ENCODE results near the gene TMEM258. TPM values are rescaled to one million over a fixed set of nuclear protein-coding genes. Genes with fewer than 3 reads are reported as not detected.

TMEM258 gene
- total RNA-seq, 2 experiments from 2014 or later: 172 to 176 TPM

- H3K4me1 Mint-ChIP-seq: peaks cover 7% of the 10 kb centered on the region
- H3K36me3 Mint-ChIP-seq (ENCODE audit: low read depth): peaks cover 14% of the 10 kb centered on the region
- ChIA-PET POLR2A (no interaction called here), CTCF (interaction anchor here (0.9 to 10.1 kb wide), 6 partner anchors 11 to 290 kb away, joined by 3 to 115 read pairs (median 4); partner anchors contain the start of genes FADS2, FEN1 and TMEM258)
- peaks cover 25% of the 10 kb centered on the region for H3K27me3 Mint-ChIP-seq
- no peak overlapping the region for H3K27ac Mint-ChIP-seq
- no peaks in the 10 kb centered on the region for H3K9me3 Mint-ChIP-seq (ENCODE audit: low read depth)
- H3K4me3 Mint-ChIP-seq: peak overlapping the region; percentile 89
- no peak for ATAC-seq
- intact Hi-C loops (cut with DNase I, micrococcal nuclease): loop anchor here (1.0 to 2.0 kb wide), 3 partner anchors 10 to 73 kb away; partner anchors contain the start of genes FADS3 (in 1 of the 2), FEN1 (in 1 of the 2) and TMEM258 (in 1 of the 2)
- DNase-seq: no peak
Measured at GRCh38 chr11:61817471-61818202, 25.2 kb upstream of the TMEM258 start.

GRCh38 chr11:61816736-61817455 is 24.5 kb upstream of the TMEM258 start, which contains the start of gene FADS1:
TSS of gene FADS1 (minus strand) at chr11:61817003. CDS start at chr11:61816929, 74 bp downstream.
- ChIA-PET POLR2A (no interaction called here), CTCF (interaction anchor here (1.4 to 10.1 kb wide), 3 partner anchors 12 to 26 kb away, joined by 3 to 115 read pairs (median 8); partner anchors contain the start of genes FADS2, FEN1 and TMEM258)
- DNase-seq (peak; percentile 92), ATAC-seq (peak; percentile 67)
- H3K36me3 Mint-ChIP-seq (ENCODE audit: low read depth): peaks cover 19% of the 10 kb centered on the region
- peak within 1 kb of the TSS; percentile 89 for H3K4me3 Mint-ChIP-seq
- H3K9me3 Mint-ChIP-seq (ENCODE audit: low read depth): no peaks in the 10 kb centered on the region
- peaks cover 25% of the 10 kb centered on the region for H3K27me3 Mint-ChIP-seq
- intact Hi-C loops (cut with DNase I, micrococcal nuclease): loop anchor here (1.0 to 2.0 kb wide), 6 partner anchors 10 to 150 kb away; partner anchors contain the start of genes FEN1 (in 2 of the 2), TMEM258 (in 2 of the 2), FADS3 (in 1 of the 2) and FTH1 (in 1 of the 2)
- H3K27ac Mint-ChIP-seq: peak within 1 kb of the TSS; percentile 80
- peaks cover 7% of the 10 kb centered on the region for H3K4me1 Mint-ChIP-seq

GRCh38 chr11:61815790-61816735 is 23.7 kb upstream of the TMEM258 start:
- intact Hi-C loops (cut with DNase I, micrococcal nuclease): loop anchor here (1.0 to 2.0 kb wide), 5 partner anchors 19 to 151 kb away; partner anchors contain the start of genes FEN1 (in 2 of the 2), TMEM258 (in 2 of the 2), FADS3 (in 1 of the 2) and FTH1 (in 1 of the 2)
- peak; percentile 82 for DNase-seq
- peaks cover 22% of the 10 kb centered on the region for H3K36me3 Mint-ChIP-seq (ENCODE audit: low read depth)
- ChIA-PET POLR2A (interaction anchor here (1.4 to 1.5 kb wide), 3 partner anchors 15 to 22 kb away, joined by 3 to 8 read pairs (median 5); partner anchors contain the start of gene FEN1), CTCF (interaction anchor here (0.6 to 10.1 kb wide), 8 partner anchors 11 to 272 kb away, joined by 3 to 115 read pairs (median 3); partner anchors contain the start of genes FADS2, FEN1 and TMEM258)
- H3K27me3 Mint-ChIP-seq: peaks cover 25% of the 10 kb centered on the region
- H3K27ac Mint-ChIP-seq: peak overlapping the region; percentile 80
- peak overlapping the region; percentile 89 for H3K4me3 Mint-ChIP-seq
- peaks cover 7% of the 10 kb centered on the region for H3K4me1 Mint-ChIP-seq
- ATAC-seq: peak; percentile 70
- no peaks in the 10 kb centered on the region for H3K9me3 Mint-ChIP-seq (ENCODE audit: low read depth)

- H3K4me1 Mint-ChIP-seq: peaks cover 7% of the 10 kb centered on the region
- ChIA-PET CTCF (interaction anchor here (0.6 to 10.1 kb wide), 12 partner anchors 11 to 273 kb away, joined by 3 to 115 read pairs (median 3); partner anchors contain the start of genes FEN1 and TMEM258), POLR2A (interaction anchor here (0.6 to 1.5 kb wide), 8 partner anchors 9 to 958 kb away, joined by 3 to 8 read pairs (median 3); partner anchors contain the start of gene FEN1)
- peak overlapping the region; percentile 70 for H3K27ac Mint-ChIP-seq
- peaks cover 25% of the 10 kb centered on the region for H3K27me3 Mint-ChIP-seq
- H3K9me3 Mint-ChIP-seq (ENCODE audit: low read depth): no peaks in the 10 kb centered on the region
- DNase-seq: peak; percentile 78
- H3K4me3 Mint-ChIP-seq: peak overlapping the region; percentile 89
- peak; percentile 52 for ATAC-seq
- intact Hi-C loops (cut with DNase I, micrococcal nuclease): no loop called here
- H3K36me3 Mint-ChIP-seq (ENCODE audit: low read depth): peaks cover 27% of the 10 kb centered on the region
Measured at GRCh38 chr11:61814958-61815789, 22.8 kb upstream of the TMEM258 start.

- H3K36me3 Mint-ChIP-seq (ENCODE audit: low read depth): peaks cover 30% of the 10 kb centered on the region
- H3K4me3 Mint-ChIP-seq: peak overlapping the region; percentile 89
- intact Hi-C loops (cut with DNase I, micrococcal nuclease): no loop called here
- H3K4me1 Mint-ChIP-seq: peaks cover 7% of the 10 kb centered on the region
- ChIA-PET CTCF (interaction anchor here (0.7 to 10.1 kb wide), 8 partner anchors 10 to 267 kb away, joined by 3 to 115 read pairs (median 4); partner anchors contain the start of genes FEN1 and TMEM258), POLR2A (interaction anchor here (0.6 to 1.4 kb wide), 6 partner anchors 10 to 957 kb away, joined by 3 to 5 read pairs (median 3); partner anchors contain the start of gene FEN1)
- peak overlapping the region; percentile 61 for H3K27ac Mint-ChIP-seq
- H3K27me3 Mint-ChIP-seq: peaks cover 25% of the 10 kb centered on the region
- peak; percentile 50 for DNase-seq
- no peaks in the 10 kb centered on the region for H3K9me3 Mint-ChIP-seq (ENCODE audit: low read depth)
- ATAC-seq: peak; percentile 9
Measured at GRCh38 chr11:61814247-61814957, 22.0 kb upstream of the TMEM258 start.

- ChIA-PET POLR2A (no interaction called here), CTCF (interaction anchor here (1.4 to 10.1 kb wide), 2 partner anchors 9 to 17 kb away, joined by 4 to 115 read pairs; partner anchors contain the start of genes FEN1 and TMEM258)
- Mint-ChIP-seq H3K4me1 (peaks cover 7% of the 10 kb centered on the region), H3K4me3 (no peak overlapping the region), H3K9me3 (ENCODE audit: low read depth) (no peaks in the 10 kb centered on the region), H3K27me3 (peaks cover 21% of the 10 kb centered on the region), H3K36me3 (ENCODE audit: low read depth) (peaks cover 35% of the 10 kb centered on the region), H3K27ac (no peak overlapping the region)
- intact Hi-C loops (cut with DNase I, micrococcal nuclease): no loop called here
- ATAC-seq: no peak
- DNase-seq: no peak
Measured at GRCh38 chr11:61812736-61813411, 20.5 kb upstream of the TMEM258 start.

GRCh38 chr11:61811831-61812230 is 19.4 kb upstream of the TMEM258 start:
- no peak for DNase-seq
- intact Hi-C loops (cut with DNase I, micrococcal nuclease): no loop called here

GRCh38 chr11:61810671-61811175 is 18.3 kb upstream of the TMEM258 start:
- DNase-seq: no peak
- Mint-ChIP-seq H3K4me3 (no peak overlapping the region), H3K27me3 (peaks cover 11% of the 10 kb centered on the region), H3K9me3 (ENCODE audit: low read depth) (no peaks in the 10 kb centered on the region), H3K4me1 (peaks cover 7% of the 10 kb centered on the region), H3K36me3 (ENCODE audit: low read depth) (peaks cover 42% of the 10 kb centered on the region), H3K27ac (no peak overlapping the region)
- no peak for ATAC-seq
- POLR2A ChIA-PET: no interaction called here
- CTCF ChIA-PET: interaction anchor here (10.1 kb wide), 1 partner anchor 15 kb away, joined by 115 read pairs; the partner anchor contains the start of genes FEN1 and TMEM258
- intact Hi-C loops (cut with DNase I, micrococcal nuclease): no loop called here

More at GRCh38 chr11:61811831-61812230, 19.4 kb upstream of the TMEM258 start:
- H3K27ac Mint-ChIP-seq: no peak overlapping the region
- peaks cover 41% of the 10 kb centered on the region for H3K36me3 Mint-ChIP-seq (ENCODE audit: low read depth)
- ChIA-PET POLR2A (no interaction called here), CTCF (interaction anchor here (1.0 to 10.1 kb wide), 2 partner anchors 16 to 59 kb away, joined by 3 to 115 read pairs; partner anchors contain the start of genes FEN1 and TMEM258)
- peaks cover 7% of the 10 kb centered on the region for H3K4me1 Mint-ChIP-seq
- ATAC-seq: no peak
- peaks cover 14% of the 10 kb centered on the region for H3K27me3 Mint-ChIP-seq
- no peaks in the 10 kb centered on the region for H3K9me3 Mint-ChIP-seq (ENCODE audit: low read depth)
- H3K4me3 Mint-ChIP-seq: no peak overlapping the region

All from activated CD4-positive, alpha-beta T cell treated with anti-CD3 and anti-CD28 coated beads for 36 hours (primary cell).